ENCODE data around the gene PIAS1. TPM values are rescaled to one million over a fixed set of nuclear protein-coding genes. Genes with fewer than 3 reads are reported as not detected.

The PIAS1 gene
- total and polyA plus RNA-seq, 3 donors from 2014 or later: 57.2 to 87.6 (median 60.5) TPM

DNA sequence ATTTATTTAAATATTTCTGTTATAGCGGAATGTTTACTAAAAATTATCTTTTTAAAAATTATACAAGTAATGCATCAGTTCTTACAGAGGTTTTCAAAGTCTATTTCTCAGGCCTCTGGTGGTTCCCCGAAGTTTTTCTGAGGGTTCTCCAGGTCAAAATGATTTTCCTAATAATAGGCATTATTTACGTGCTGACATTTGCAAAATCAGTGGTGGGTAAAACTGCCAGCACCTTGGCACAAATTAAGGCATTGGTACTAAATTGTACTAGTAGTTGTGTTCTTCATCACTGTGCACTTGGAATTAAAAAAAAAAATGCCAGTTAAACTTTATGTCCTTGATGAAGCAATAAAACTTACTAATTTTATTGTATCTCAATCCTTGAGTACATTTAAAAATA, 9.5 kb downstream of the PIAS1 start:
- Histone ChIP-seq H3K27ac (no peak overlapping the region), H3K36me3 (ENCODE audit: low read depth, missing control alignments) (no peaks in the 10 kb centered on the region), H3K4me1 (no peaks in the 10 kb centered on the region), H3K9me3 (no peaks in the 10 kb centered on the region), H3K27me3 (no peaks in the 10 kb centered on the region), H3K4me3 (no peak overlapping the region)
- TF ChIP-seq, protein P1, sequence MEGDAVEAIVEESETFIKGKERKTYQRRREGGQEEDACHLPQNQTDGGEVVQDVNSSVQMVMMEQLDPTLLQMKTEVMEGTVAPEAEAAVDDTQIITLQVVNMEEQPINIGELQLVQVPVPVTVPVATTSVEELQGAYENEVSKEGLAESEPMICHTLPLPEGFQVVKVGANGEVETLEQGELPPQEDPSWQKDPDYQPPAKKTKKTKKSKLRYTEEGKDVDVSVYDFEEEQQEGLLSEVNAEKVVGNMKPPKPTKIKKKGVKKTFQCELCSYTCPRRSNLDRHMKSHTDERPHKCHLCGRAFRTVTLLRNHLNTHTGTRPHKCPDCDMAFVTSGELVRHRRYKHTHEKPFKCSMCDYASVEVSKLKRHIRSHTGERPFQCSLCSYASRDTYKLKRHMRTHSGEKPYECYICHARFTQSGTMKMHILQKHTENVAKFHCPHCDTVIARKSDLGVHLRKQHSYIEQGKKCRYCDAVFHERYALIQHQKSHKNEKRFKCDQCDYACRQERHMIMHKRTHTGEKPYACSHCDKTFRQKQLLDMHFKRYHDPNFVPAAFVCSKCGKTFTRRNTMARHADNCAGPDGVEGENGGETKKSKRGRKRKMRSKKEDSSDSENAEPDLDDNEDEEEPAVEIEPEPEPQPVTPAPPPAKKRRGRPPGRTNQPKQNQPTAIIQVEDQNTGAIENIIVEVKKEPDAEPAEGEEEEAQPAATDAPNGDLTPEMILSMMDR (IDR thresholded peaks at IDR 0.05): no peak
- TF ChIP-seq POLR2A (IDR thresholded peaks at IDR 0.05): no peak
- intact Hi-C loops (cut with DNase I; ENCODE audit: low total_unique reads): no loop called here
- 89 to 96% methylated on average over 3 of the region's 3 CpGs for WGBS, 2 donors
- DNase-seq: no peak

DNA sequence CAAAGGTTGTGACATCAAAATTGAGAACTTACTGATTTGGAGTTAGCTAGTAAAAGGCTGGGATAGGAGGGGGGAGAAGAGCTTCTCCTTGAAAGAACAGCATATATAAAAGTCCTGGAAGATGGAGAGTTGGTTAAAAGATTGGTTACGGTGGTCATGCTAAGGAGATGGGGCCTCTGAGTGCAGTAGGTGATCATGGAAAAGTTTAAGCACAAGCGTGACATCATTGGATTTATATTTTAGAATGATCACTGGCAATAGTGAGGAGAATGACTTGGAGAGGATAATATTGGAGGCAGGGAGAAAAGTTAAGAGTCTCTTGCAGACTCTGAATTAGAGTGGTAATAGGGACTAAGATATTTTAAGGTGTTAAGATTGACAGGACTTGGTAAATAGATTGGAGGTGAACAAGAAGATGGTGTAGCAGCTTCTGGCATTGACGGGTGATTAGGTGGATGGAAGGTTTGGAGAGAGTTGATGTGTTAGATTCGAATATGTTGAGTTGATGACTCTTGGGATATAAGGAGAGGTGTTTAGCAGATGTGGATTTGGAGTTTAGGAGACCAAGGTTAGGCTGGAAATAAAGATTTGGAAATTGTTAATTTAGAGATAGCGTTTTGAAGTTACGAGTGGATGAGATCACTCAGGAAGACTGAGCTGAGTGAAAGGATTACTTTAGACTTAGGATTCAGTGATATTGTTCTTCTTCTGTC, 19.6 kb downstream of the PIAS1 start:
- Histone ChIP-seq H3K4me3 (no peak overlapping the region), H3K4me1 (peaks cover 4% of the 10 kb centered on the region), H3K27ac (no peak overlapping the region), H3K9me3 (no peaks in the 10 kb centered on the region), H3K27me3 (no peaks in the 10 kb centered on the region), H3K36me3 (ENCODE audit: low read depth, missing control alignments) (no peaks in the 10 kb centered on the region)
- 83 to 87% methylated on average over 6 of the region's 6 CpGs for whole genome bisulfite sequencing, 2 donors
- intact Hi-C loops (cut with DNase I; ENCODE audit: low total_unique reads): no loop called here
- no peak for DNase-seq
- TF ChIP-seq POLR2A (IDR thresholded peaks at IDR 0.05): no peak
- TF ChIP-seq, protein P1 (IDR thresholded peaks at IDR 0.05): no peak

DNA sequence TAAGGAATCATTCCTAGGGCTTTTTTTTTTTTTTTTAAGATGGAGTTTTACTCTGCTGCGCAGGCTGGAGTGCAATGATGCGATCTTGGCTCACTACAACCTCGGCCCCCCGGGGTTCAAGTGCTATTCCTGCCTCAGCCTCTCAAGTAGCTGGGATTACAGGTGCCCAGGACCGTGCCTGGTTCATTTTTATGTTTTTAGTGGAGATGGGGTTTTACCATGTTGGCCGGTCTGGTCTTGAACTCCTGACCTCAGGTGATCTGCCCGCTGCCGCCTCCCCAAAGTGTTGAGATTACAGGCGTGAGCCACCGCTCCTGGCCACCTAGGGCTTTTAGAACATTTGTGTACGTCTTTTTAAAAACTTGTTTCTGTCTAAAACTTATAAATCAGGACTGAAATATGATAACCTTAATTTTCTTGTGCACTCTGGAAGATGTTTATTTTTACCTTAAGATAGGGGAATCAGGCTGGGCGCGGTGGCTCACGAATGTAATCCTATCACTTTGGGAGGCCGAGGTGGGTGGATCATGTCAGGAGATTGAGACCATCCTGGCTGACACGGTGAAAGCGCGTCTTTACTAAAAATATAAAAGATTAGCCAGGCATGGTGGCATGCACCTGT, 21.8 kb downstream of the PIAS1 start:
- whole genome bisulfite sequencing, 2 donors: 91 to 96% methylated on average over 18 of the region's 18 CpGs
- Histone ChIP-seq H3K36me3 (ENCODE audit: low read depth, missing control alignments) (no peaks in the 10 kb centered on the region), H3K4me3 (no peak overlapping the region), H3K4me1 (peaks cover 7% of the 10 kb centered on the region), H3K9me3 (no peaks in the 10 kb centered on the region), H3K27ac (no peak overlapping the region), H3K27me3 (no peaks in the 10 kb centered on the region)
- intact Hi-C loops (cut with DNase I; ENCODE audit: low total_unique reads): no loop called here
- no peak for DNase-seq
- no peak for TF ChIP-seq POLR2A (IDR thresholded peaks at IDR 0.05)
- TF ChIP-seq, protein P1 (IDR thresholded peaks at IDR 0.05): no peak

DNA sequence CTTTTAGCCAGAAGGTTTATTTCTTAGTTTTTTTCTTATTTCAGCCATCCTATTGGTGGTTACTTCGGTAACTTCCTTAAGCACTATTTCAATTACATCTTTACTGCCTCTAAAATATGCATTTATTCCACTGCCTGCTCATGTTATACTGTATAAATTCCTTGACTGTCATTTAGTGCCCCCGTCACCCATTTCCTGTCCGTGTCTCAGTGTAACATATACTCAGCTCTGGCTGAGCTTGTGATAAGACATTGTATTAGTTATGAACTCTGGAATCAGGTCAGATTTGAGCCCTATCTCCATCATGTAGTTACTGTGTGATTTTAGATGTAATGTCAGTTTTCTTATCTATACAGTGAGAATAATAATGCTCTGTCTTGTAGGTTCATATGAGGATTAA, 24.2 kb downstream of the PIAS1 start:
- no peak overlapping the region for H3K27ac ChIP-seq
- H3K4me3 ChIP-seq: no peak overlapping the region
- no peak for DNase-seq
- H3K4me1 ChIP-seq: peaks cover 12% of the 10 kb centered on the region
- TF ChIP-seq POLR2A (IDR thresholded peaks at IDR 0.05): no peak
- TF ChIP-seq, protein P1 (IDR thresholded peaks at IDR 0.05): no peak
- no peaks in the 10 kb centered on the region for H3K36me3 ChIP-seq (ENCODE audit: low read depth, missing control alignments)
- H3K9me3 ChIP-seq: no peaks in the 10 kb centered on the region
- 76 to 78% methylated on average over 3 of the region's 3 CpGs for WGBS, 2 donors
- intact Hi-C loops (cut with DNase I; ENCODE audit: low total_unique reads): no loop called here
- no peaks in the 10 kb centered on the region for H3K27me3 ChIP-seq
